ENCODE measurements around the gene SENP6.
"Not testable (repeated sequence)": the region's sequence is repeated elsewhere in the genome, so short reads cannot be mapped to it uniquely, and the experiment has no call there.

DNA sequence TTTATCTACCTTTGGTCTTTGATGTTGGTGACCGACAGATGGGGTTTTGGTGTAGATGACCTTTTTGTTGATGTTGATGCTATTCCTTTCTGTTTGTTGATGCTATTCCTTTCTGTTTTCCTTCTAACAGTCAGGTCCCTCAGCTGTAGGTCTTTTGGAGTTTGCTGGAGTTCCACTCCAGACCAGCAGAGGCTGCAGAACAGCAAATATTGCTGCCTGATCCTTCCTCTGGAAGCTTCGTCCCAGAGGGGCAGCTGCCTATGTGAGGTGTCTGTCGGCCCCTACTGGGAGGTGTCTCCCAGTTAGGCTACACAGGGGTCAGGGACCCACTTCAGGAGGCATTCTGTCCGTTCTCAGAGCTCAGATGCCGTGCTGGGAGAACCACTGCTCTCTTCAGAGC lies 85.9 kb downstream of the SENP6 start:
- not testable (repeated sequence) for TF ChIP-seq ISL1 (CRISPR knock-in tag; IDR thresholded peaks at IDR 0.05); BACH2 (CRISPR knock-in tag; IDR thresholded peaks at IDR 0.05; ENCODE audit: borderline replicate concordance); ZC3H10 (CRISPR knock-in tag; IDR thresholded peaks at IDR 0.05); ZNF70 (CRISPR knock-in tag; IDR thresholded peaks at IDR 0.05); TOX (CRISPR knock-in tag; IDR thresholded peaks at IDR 0.05; ENCODE audit: borderline replicate concordance); ZFP30 (CRISPR knock-in tag; IDR thresholded peaks at IDR 0.05); ESRRG (CRISPR knock-in tag; IDR thresholded peaks at IDR 0.05); ARNTL (CRISPR knock-in tag; IDR thresholded peaks at IDR 0.05; ENCODE audit: borderline replicate concordance, low read depth)
- TF ChIP-seq, protein P1, sequence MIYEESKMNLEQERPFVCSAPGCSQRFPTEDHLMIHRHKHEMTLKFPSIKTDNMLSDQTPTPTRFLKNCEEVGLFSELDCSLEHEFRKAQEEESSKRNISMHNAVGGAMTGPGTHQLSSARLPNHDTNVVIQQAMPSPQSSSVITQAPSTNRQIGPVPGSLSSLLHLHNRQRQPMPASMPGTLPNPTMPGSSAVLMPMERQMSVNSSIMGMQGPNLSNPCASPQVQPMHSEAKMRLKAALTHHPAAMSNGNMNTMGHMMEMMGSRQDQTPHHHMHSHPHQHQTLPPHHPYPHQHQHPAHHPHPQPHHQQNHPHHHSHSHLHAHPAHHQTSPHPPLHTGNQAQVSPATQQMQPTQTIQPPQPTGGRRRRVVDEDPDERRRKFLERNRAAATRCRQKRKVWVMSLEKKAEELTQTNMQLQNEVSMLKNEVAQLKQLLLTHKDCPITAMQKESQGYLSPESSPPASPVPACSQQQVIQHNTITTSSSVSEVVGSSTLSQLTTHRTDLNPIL (CRISPR knock-in tag; IDR thresholded peaks at IDR 0.05; ENCODE audit: low read depth): not testable (repeated sequence)
- TF ChIP-seq, protein P2, sequence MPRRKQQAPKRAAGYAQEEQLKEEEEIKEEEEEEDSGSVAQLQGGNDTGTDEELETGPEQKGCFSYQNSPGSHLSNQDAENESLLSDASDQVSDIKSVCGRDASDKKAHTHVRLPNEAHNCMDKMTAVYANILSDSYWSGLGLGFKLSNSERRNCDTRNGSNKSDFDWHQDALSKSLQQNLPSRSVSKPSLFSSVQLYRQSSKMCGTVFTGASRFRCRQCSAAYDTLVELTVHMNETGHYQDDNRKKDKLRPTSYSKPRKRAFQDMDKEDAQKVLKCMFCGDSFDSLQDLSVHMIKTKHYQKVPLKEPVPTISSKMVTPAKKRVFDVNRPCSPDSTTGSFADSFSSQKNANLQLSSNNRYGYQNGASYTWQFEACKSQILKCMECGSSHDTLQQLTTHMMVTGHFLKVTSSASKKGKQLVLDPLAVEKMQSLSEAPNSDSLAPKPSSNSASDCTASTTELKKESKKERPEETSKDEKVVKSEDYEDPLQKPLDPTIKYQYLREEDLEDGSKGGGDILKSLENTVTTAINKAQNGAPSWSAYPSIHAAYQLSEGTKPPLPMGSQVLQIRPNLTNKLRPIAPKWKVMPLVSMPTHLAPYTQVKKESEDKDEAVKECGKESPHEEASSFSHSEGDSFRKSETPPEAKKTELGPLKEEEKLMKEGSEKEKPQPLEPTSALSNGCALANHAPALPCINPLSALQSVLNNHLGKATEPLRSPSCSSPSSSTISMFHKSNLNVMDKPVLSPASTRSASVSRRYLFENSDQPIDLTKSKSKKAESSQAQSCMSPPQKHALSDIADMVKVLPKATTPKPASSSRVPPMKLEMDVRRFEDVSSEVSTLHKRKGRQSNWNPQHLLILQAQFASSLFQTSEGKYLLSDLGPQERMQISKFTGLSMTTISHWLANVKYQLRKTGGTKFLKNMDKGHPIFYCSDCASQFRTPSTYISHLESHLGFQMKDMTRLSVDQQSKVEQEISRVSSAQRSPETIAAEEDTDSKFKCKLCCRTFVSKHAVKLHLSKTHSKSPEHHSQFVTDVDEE (CRISPR knock-in tag; IDR thresholded peaks at IDR 0.05): not testable (repeated sequence)
